Measurements from ENCODE around the gene DEPDC1B. TPM values are rescaled to one million over a fixed set of nuclear protein-coding genes. Genes with fewer than 3 reads are reported as not detected.

DEPDC1B gene
- total and polyA plus RNA-seq, 2 of the 8 experiments (the other 6 are each of a cell fraction or from before 2014, with no cell fraction given): 30.8 to 67.4 TPM

GRCh38 chr5:60690326-60690725, 9.6 kb downstream of the DEPDC1B start:
- Histone ChIP-seq H2BK5ac (ENCODE audit: low read depth, low read length) (no peak overlapping the region), H3K56ac (replicated peaks; ENCODE audit: insufficient read length, low read depth, low read length) (no peak overlapping the region), H3K27ac (ENCODE audit: low read depth, low read length) (no peak overlapping the region), H2BK120ac (replicated peaks; ENCODE audit: low read depth, low read length) (no peak overlapping the region), H2BK12ac (ENCODE audit: low read depth, low read length) (no peak overlapping the region), H2AK5ac (ENCODE audit: low read depth, low read length) (no peak overlapping the region), H3K4me1 (replicated peaks in 1 of 4; ENCODE audit: control insufficient read depth in 3 of 4, insufficient read depth in 4 of 4, low read length in 3 of 4) (peaks cover 0 to 2% (median 0%) of the 10 kb centered on the region in 4 experiments; a peak in 1 of 7 replicates), H4K5ac (ENCODE audit: insufficient read length, low read depth, low read length) (no peak overlapping the region), H4K20me1 (replicated peaks in 1 of 2; ENCODE audit: control insufficient read depth in 1 of 2, insufficient read depth in 2 of 2, low read length in 2 of 2) (peaks cover 3 to 6% of the 10 kb centered on the region in 2 experiments), H4K8ac (ENCODE audit: extremely low read depth, insufficient read depth, low read length) (no peak overlapping the region), H3K9me3 (ENCODE audit: insufficient read depth in 2 of 2, low read depth in 1 of 2, low read length in 1 of 2) (no peaks in the 10 kb centered on the region), H3K14ac (ENCODE audit: insufficient read length) (no peak overlapping the region), H3K79me1 (ENCODE audit: low read depth, low read length) (no peaks in the 10 kb centered on the region; the same call in 1 of the 2 replicates), H3K23me2 (ENCODE audit: low read depth, low read length) (no peaks in the 10 kb centered on the region), H2AFZ (ENCODE audit: low read length) (no peak overlapping the region), H3K79me2 (ENCODE audit: control insufficient read depth in 1 of 2, insufficient read depth in 2 of 2, low read length in 2 of 2) (peaks cover 13 to 99% of the 10 kb centered on the region in 2 experiments), H3K27me3 (replicated peaks in 1 of 4; ENCODE audit: control insufficient read depth in 3 of 4, extremely low read depth in 1 of 4, insufficient read depth in 3 of 4, low read length in 3 of 4) (no peaks in the 10 kb centered on the region), H3K4ac (replicated peaks; ENCODE audit: insufficient read length, low read depth, low read length) (no peak overlapping the region), H3K18ac (ENCODE audit: extremely low read depth, low read length) (no peak overlapping the region), H3K36me3 (ENCODE audit: control insufficient read depth in 2 of 4, insufficient read depth in 4 of 4, low read length in 3 of 4) (peaks cover 6 to 22% (median 13%) of the 10 kb centered on the region in 4 experiments; a peak in 6 of 8 replicates), H2BK15ac (ENCODE audit: low read length) (no peak overlapping the region), H4K91ac (replicated peaks; ENCODE audit: insufficient read length, low read length) (no peak overlapping the region), H3K4me3 (ENCODE audit: extremely low read depth in 1 of 4, insufficient read depth in 2 of 4, low read depth in 3 of 4, low read length in 4 of 4) (no peak overlapping the region), H3K4me2 (ENCODE audit: insufficient read depth in 1 of 2, low read depth in 2 of 2, low read length in 2 of 2) (no peak overlapping the region), H3K23ac (ENCODE audit: insufficient read length) (no peak overlapping the region), H2BK20ac (ENCODE audit: low read length) (no peak overlapping the region), H3K9ac (replicated peaks in 1 of 4; ENCODE audit: extremely low read depth in 1 of 4, low read depth in 3 of 4, low read length in 3 of 4) (no peak overlapping the region)
- FAIRE-seq (no peak), DNase-seq (ENCODE audit: low read depth in 1 of 2, low spot score in 2 of 2) (no peak)
- TF ChIP-seq SRF (IDR thresholded peaks at IDR 0.05; ENCODE audit: low read depth, low read length) (no peak), CBX8 (IDR thresholded peaks at IDR 0.05; ENCODE audit: borderline replicate concordance, low read depth, low read length) (no peak), GABPA (IDR thresholded peaks at IDR 0.05; ENCODE audit: borderline replicate concordance, insufficient read depth, low read length) (no peak), TBP (IDR thresholded peaks at IDR 0.05; ENCODE audit: low read depth, low read length) (no peak), EZH2 (IDR thresholded peaks at IDR 0.05; ENCODE audit: low read depth, low read length, severe bottlenecking) (no peak), RAD21 (IDR thresholded peaks at IDR 0.05 in 1 of 2, conservative IDR thresholded peaks at IDR 0.05 in 1 of 2; ENCODE audit: low read depth in 2 of 2, low read length in 2 of 2) (no peak), SAP30 (IDR thresholded peaks at IDR 0.05; ENCODE audit: insufficient read depth, insufficient replicate concordance, low read length) (no peak), KDM4A (IDR thresholded peaks at IDR 0.05; ENCODE audit: low read depth, low read length, severe bottlenecking) (no peak), USF2 (IDR thresholded peaks at IDR 0.05; ENCODE audit: low read length) (no peak), PHF8 (conservative IDR thresholded peaks at IDR 0.05; ENCODE audit: low read depth, low read length) (no peak), ASH2L (IDR thresholded peaks at IDR 0.05; ENCODE audit: low read length) (no peak), TAF1 (IDR thresholded peaks at IDR 0.05; ENCODE audit: low read depth, low read length) (no peak)
- ChIA-PET CTCF (ENCODE audit: partially characterized antibody) (interaction anchor here (0.6 to 2.5 kb wide), 3 partner anchors 9 to 41 kb away, joined by 3 to 9 read pairs (median 3); no protein-coding TSS in a partner anchor), POLR2A (ENCODE audit: partially characterized antibody) (interaction anchor here (1.7 to 4.3 kb wide), 2 partner anchors 9 to 10 kb away, joined by 7 to 27 read pairs; partner anchors contain the start of gene DEPDC1B)
- WGBS, 2 experiments (ENCODE audit: extremely low coverage in 1 of 2, insufficient coverage in 1 of 2, insufficient read length in 1 of 2, insufficient replicate concordance in 2 of 2, low coverage in 1 of 2, low lambda C conversion rate in 2 of 2, missing lambda C conversion rate in 1 of 2): 88% methylated on average over 4 of the region's 4 CpGs; no CpG with 5 or more reads in 1 of the 2 experiments

Data from H1 (cell line).